A549 (cell line): ENCODE measurements around the gene TAC1. TPM values are rescaled to one million over a fixed set of nuclear protein-coding genes. Genes with fewer than 3 reads are reported as not detected.

Experiments
- ATAC-seq, 2 experiments: fragments of 200-7000 bp in 1 of 2; fragments of >200 bp in 1 of 2; cut with Nextera tagmentation in 1 of 2; cut with Tn5 transposase in 1 of 2; 3 replicates each; pipeline versions ENCODE4 v1.8.0 to v1.9.1; 2018 to 2020; ENCODE audit warnings: mild to moderate bottlenecking in 1 of 2, moderate library complexity in 1 of 2
- CTCF ChIA-PET: fragments of 300-600 bp; sonication (Branson Sonifier 250); formaldehyde crosslinking; extraction: SDS; loops from one replicate; lab custom pipeline; 2021; ENCODE audit warnings: antibody characterized with exemption, inconsistent platforms; lab: Yijun Ruan, JAX
- POLR2A ChIA-PET: fragments of 350-600 bp; formaldehyde crosslinking; extraction: SDS; loops from one replicate; lab custom pipeline; 2021; ENCODE audit warnings: antibody characterized with exemption, inconsistent platforms; lab: Yijun Ruan, JAX
- DNase-seq, 2 experiments: peaks; one replicate each; pipeline versions ENCODE4 v3.0.0 to v3.0.0-alpha.2; 2011 to 2016; ENCODE audit warnings: low read depth in 1 of 2, low spot score in 1 of 2
- FAIRE-seq: peaks from 2 replicates; lab custom pipeline; 2011; peaks lifted over from hg19 to GRCh38; lab: Jason Lieb, UNC
- H3K27ac ChIP-seq, 2 experiments: fragments of >200 bp; sonication (Bioruptor Twin); formaldehyde crosslinking; 3 replicates each; pipeline ENCODE4 v1.5.1; 2016 to 2017
- H3K4me1 ChIP-seq: fragments of >200 bp; sonication (Bioruptor Twin); formaldehyde crosslinking; 3 replicates; pipeline ENCODE4 v1.6.1; 2016
- H3K4me2 ChIP-seq: fragments of >200 bp; sonication (Bioruptor Twin); formaldehyde crosslinking; 3 replicates; pipeline ENCODE4 v1.6.1; 2016
- H3K4me3 ChIP-seq: fragments of >200 bp; sonication (Bioruptor Twin); formaldehyde crosslinking; 3 replicates; pipeline ENCODE4 v1.5.1; 2016
- H3K9me3 ChIP-seq: fragments of >200 bp; sonication (Bioruptor Twin); formaldehyde crosslinking; 3 replicates; pipeline ENCODE4 v1.6.1; 2016
- CBX2 ChIP-seq: fragments of 200-600 bp; sonication (generic); IDR thresholded peaks from 2 replicates; pipeline ENCODE4 v1.6.1; 2016; ENCODE audit warnings: low read depth, mild to moderate bottlenecking, borderline replicate concordance
- CBX8 ChIP-seq: fragments of 200-600 bp; sonication (generic); IDR thresholded peaks from 2 replicates; pipeline ENCODE4 v1.6.1; 2016
- CEBPB ChIP-seq, 2 experiments: fragments of >200 bp in 1 of 2; sonication (Bioruptor Twin) in 1 of 2; formaldehyde crosslinking in 1 of 2; IDR thresholded peaks; 2 replicates each; pipeline ENCODE4 v1.6.1; 2012 to 2016
- CHD2 ChIP-seq: fragments of 150-350 bp; IDR thresholded peaks from 2 replicates; pipeline ENCODE4 v1.6.1; 2014; ENCODE audit warnings: low read length; ENCODE audit not compliant: partially characterized antibody
- EHF ChIP-seq: fragments of 250-450 bp; sonication (Bioruptor Pico); IDR thresholded peaks from 2 replicates; pipeline ENCODE4 v1.5.0; 2020; ENCODE audit warnings: mild to moderate bottlenecking
- EP300 ChIP-seq, 2 experiments: fragments of >200 bp; sonication (Bioruptor Twin); formaldehyde crosslinking; IDR thresholded peaks; 2 replicates in 1 of 2; 3 replicates in 1 of 2; pipeline ENCODE4 v1.6.1; 2016 to 2017
- GATA3 ChIP-seq: IDR thresholded peaks from 2 replicates; pipeline ENCODE4 v1.6.1; 2012; ENCODE audit warnings: borderline replicate concordance
- HDAC2 ChIP-seq: fragments of 200-600 bp; sonication (generic); IDR thresholded peaks from 2 replicates; pipeline ENCODE4 v1.6.1; 2016
- HEYL ChIP-seq: fragments of 250-450 bp; sonication (Bioruptor Pico); IDR thresholded peaks from 2 replicates; pipeline ENCODE4 v1.8.0; 2021; ENCODE audit warnings: mild to moderate bottlenecking, moderate library complexity
- HOXB13 ChIP-seq: fragments of 250-450 bp; sonication (Bioruptor Pico); IDR thresholded peaks from 2 replicates; pipeline ENCODE4 v1.5.0; 2020; ENCODE audit warnings: low read depth, mild to moderate bottlenecking, moderate library complexity
- JUN ChIP-seq, 2 experiments: fragments of >200 bp; sonication (Bioruptor Twin); formaldehyde crosslinking; IDR thresholded peaks; 2 replicates in 1 of 2; 3 replicates in 1 of 2; pipeline ENCODE4 v1.6.1; 2016 to 2017
- KDM1A ChIP-seq: fragments of 200-600 bp; sonication (generic); IDR thresholded peaks from 2 replicates; pipeline ENCODE4 v1.6.1; 2016; ENCODE audit warnings: low read depth, mild to moderate bottlenecking
- POLR2A ChIP-seq: IDR thresholded peaks from 2 replicates; pipeline ENCODE4 v1.6.1; 2012; ENCODE audit warnings: mild to moderate bottlenecking, low read length
- RARB ChIP-seq: fragments of 250-450 bp; sonication (Bioruptor Pico); IDR thresholded peaks from 2 replicates; pipeline ENCODE4 v1.8.0; 2021; ENCODE audit warnings: mild to moderate bottlenecking, moderate library complexity
- RCOR1 ChIP-seq: fragments of 150-350 bp; IDR thresholded peaks from 2 replicates; pipeline ENCODE4 v1.6.1; 2014; ENCODE audit warnings: antibody characterized with exemption, low read length, low read depth
- SMC3 ChIP-seq: fragments of >200 bp; sonication (Bioruptor Twin); formaldehyde crosslinking; IDR thresholded peaks from 3 replicates; pipeline ENCODE4 v1.6.1; 2018; ENCODE audit warnings: inconsistent platforms
- TFCP2L1 ChIP-seq: fragments of 250-450 bp; sonication (Bioruptor Pico); IDR thresholded peaks from 2 replicates; pipeline ENCODE4 v1.5.0; 2021; ENCODE audit warnings: mild to moderate bottlenecking
- WGBS: methylation state at CpG from one replicate; pipeline ENCODE4 v1.1.6; 2017; ENCODE audit errors: missing lambda C conversion rate; 5-methylcytosine and 5-hydroxymethylcytosine counted together
- polyA plus RNA-seq, 4 experiments: library from polyadenylated mRNA; depleted of rRNA in 3 of 4; stranded (reverse); fragments of >200 nt; fragmentation: RNase III in 1 of 4; extraction: RNeasy Plus Mini Kit Qiagen cat#74134 plus additional on column Dnase treatment in 1 of 4; gene quantifications; 2 replicates in 3 of 4; 3 replicates in 1 of 4; pipeline ENCODE4 v1.2.3, GENCODE V29; 2011 to 2017
- TF ChIP-seq, protein P1 (sequence below): fragments of 150-350 bp; IDR thresholded peaks from 2 replicates; pipeline ENCODE4 v1.6.1; 2014; ENCODE audit warnings: low read depth, mild to moderate bottlenecking, low read length
- TF ChIP-seq, protein P2 (sequence below): fragments of >200 bp; sonication (Bioruptor Twin); formaldehyde crosslinking; IDR thresholded peaks from 3 replicates; pipeline ENCODE4 v1.6.1; 2016
- TF ChIP-seq, protein P3 (sequence below): IDR thresholded peaks from 2 replicates; pipeline ENCODE4 v1.6.1; 2012
- TF ChIP-seq, protein P4 (sequence below): fragments of 250-450 bp; sonication (Bioruptor Pico); IDR thresholded peaks from 2 replicates; pipeline ENCODE4 v1.5.0; 2021; ENCODE audit warnings: mild to moderate bottlenecking, moderate library complexity, borderline replicate concordance
- TF ChIP-seq, protein P5 (sequence below): fragments of >200 bp; sonication (Bioruptor Twin); formaldehyde crosslinking; IDR thresholded peaks from 2 replicates; pipeline ENCODE4 v1.6.1; 2016

TAC1 gene
- polyA plus RNA-seq, 2 of the 4 experiments (the other 2 are of a cell fraction) = not detected

DNA sequence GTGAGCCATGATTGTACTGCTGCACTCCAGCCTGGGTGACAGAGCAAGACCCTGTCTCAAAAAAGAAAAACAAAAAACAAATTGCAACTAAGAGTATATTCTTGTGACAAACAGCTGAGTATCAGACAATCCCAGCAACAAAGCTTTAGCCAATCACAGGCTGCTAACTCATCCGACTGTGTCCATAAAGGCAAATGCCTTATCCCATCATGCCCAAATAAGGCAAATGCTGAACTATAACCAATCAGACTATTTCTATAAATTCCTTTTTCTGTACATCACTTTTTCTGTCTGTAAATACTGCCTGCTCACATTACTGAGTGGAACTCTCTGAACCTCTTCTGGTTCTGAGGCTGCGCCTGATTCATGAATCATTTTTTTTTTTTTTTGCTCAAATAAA, 37.5 kb upstream of the TAC1 start:
- DNase-seq (no peak), ATAC-seq (no peak), FAIRE-seq (no peak)
- Histone ChIP-seq H3K9me3 (no peaks in the 10 kb centered on the region), H3K4me2 (no peak overlapping the region), H3K4me3 (no peak overlapping the region), H3K27ac (no peak overlapping the region), H3K4me1 (no peaks in the 10 kb centered on the region)
- ChIA-PET POLR2A (no interaction called here), CTCF (interaction anchor here (0.6 kb wide), 1 partner anchor 1070 kb away, joined by 3 read pairs; no protein-coding TSS in a partner anchor)
- 45% methylated on average over 2 of the region's 2 CpGs for WGBS
- TF ChIP-seq CBX8 (no peak), TFCP2L1 (no peak), RCOR1 (no peak), SMC3 (no peak), CEBPB (IDR thresholded peaks at IDR 0.05) (no peak), HDAC2 (no peak), HOXB13 (CRISPR knock-in tag) (no peak)
- TF ChIP-seq, protein P1, sequence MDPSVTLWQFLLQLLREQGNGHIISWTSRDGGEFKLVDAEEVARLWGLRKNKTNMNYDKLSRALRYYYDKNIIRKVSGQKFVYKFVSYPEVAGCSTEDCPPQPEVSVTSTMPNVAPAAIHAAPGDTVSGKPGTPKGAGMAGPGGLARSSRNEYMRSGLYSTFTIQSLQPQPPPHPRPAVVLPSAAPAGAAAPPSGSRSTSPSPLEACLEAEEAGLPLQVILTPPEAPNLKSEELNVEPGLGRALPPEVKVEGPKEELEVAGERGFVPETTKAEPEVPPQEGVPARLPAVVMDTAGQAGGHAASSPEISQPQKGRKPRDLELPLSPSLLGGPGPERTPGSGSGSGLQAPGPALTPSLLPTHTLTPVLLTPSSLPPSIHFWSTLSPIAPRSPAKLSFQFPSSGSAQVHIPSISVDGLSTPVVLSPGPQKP = no peak
- TF ChIP-seq, all 56 proteins: peak for 0

DNA sequence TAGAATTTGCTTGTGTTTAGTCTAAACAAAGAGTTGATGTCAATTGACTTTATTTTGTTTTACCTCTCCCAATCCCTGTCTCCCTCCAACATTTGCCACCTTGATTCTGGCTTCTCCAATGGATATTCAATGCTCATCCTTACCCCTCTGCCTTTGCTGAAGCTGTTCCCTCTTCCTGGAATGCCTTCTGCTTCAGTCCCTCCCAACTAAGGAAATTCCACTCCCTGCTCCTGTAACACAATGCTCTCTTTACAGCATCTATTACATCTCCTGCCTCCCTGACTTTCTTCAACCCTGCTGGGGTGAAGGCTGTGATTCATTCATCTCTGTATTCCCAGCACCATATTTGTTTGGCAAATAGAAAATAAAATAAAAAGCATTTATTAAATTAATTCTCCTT, 34.5 kb upstream of the TAC1 start:
- H3K9me3 ChIP-seq = no peaks in the 10 kb centered on the region
- DNase-seq = no peak
- H3K27ac ChIP-seq = no peak overlapping the region
- no peak for FAIRE-seq
- no peak overlapping the region for H3K4me3 ChIP-seq
- no peaks in the 10 kb centered on the region for H3K4me1 ChIP-seq
- CTCF ChIA-PET = no interaction called here
- no peak for ATAC-seq
- H3K4me2 ChIP-seq = no peak overlapping the region
- POLR2A ChIA-PET = no interaction called here
- TF ChIP-seq GATA3 (no peak), RCOR1 (no peak), HEYL (CRISPR knock-in tag) (no peak), CHD2 (no peak), CBX2 (no peak), EP300 (IDR thresholded peaks at IDR 0.05) (no peak), RARB (CRISPR knock-in tag) (no peak)
- TF ChIP-seq, protein P2, sequence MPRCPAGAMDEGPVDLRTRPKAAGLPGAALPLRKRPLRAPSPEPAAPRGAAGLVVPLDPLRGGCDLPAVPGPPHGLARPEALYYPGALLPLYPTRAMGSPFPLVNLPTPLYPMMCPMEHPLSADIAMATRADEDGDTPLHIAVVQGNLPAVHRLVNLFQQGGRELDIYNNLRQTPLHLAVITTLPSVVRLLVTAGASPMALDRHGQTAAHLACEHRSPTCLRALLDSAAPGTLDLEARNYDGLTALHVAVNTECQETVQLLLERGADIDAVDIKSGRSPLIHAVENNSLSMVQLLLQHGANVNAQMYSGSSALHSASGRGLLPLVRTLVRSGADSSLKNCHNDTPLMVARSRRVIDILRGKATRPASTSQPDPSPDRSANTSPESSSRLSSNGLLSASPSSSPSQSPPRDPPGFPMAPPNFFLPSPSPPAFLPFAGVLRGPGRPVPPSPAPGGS = no peak

DNA sequence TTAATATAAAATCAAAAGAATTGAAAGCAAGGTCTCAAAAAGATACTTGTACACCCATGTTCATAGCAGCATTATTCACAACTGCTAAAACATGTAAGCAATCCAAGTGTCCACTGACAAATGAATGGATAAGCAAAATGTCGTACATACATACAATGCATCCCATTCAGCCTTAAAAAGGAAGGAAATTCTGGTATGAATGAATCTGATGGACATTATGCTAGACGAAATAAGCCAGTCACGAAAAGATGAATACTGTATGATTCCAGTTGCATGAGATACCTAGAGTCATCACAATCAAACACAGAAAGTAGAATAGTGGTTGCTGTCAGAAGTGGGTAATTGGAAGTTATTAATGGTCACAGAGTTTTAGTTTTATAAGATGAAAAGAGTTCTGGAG, 9.5 kb upstream of the TAC1 start:
- 1% methylated on average over 3 of the region's 3 CpGs for WGBS

DNA sequence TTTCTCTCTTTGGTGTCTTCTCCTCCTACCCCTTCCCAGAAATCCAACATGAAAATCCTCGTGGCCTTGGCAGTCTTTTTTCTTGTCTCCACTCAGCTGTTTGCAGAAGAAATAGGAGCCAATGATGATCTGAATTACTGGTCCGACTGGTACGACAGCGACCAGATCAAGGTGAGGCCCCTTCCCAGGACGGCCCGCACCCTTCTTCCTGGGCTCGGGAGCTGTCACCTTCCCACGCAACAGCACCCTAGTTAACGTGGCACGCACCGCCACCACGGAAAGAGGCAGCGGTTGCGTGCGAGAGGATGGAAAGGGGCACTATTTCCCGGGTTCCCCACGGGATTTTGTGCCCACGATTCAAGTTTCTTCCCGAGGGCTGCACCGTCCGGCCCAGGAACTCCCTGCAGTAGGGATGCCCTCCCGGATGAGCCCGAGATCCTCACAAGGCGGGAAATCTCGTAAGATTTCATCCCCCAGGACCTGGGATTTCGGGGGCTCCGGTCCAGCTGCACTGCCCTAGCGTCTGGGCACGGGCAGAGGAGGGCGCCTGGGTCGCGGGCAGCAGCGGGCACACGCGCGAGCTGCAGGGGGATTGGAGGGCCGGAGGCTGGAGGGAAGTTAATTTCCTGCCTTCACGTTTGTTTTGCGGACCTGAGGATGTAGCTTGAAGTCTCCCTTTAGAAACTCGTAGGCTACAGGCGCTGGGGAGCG, 834 bp downstream of the TAC1 start:
- H3K4me1 ChIP-seq = peaks cover 5% of the 10 kb centered on the region; the same call in 2 of the 3 replicates
- FAIRE-seq = no peak
- no peak overlapping the region for H3K27ac ChIP-seq
- WGBS = 11% methylated on average over 33 of the region's 42 CpGs
- peak overlapping the region; percentile 24; the same call in 2 of the 3 replicates for H3K4me3 ChIP-seq
- H3K9me3 ChIP-seq = no peaks in the 10 kb centered on the region
- no peak for DNase-seq
- ATAC-seq = peak; percentile 42 to 61; a peak in 5 of 6 replicates
- ChIA-PET CTCF (no interaction called here), POLR2A (no interaction called here)
- H3K4me2 ChIP-seq = peak overlapping the region; percentile 61
- TF ChIP-seq, protein P3, sequence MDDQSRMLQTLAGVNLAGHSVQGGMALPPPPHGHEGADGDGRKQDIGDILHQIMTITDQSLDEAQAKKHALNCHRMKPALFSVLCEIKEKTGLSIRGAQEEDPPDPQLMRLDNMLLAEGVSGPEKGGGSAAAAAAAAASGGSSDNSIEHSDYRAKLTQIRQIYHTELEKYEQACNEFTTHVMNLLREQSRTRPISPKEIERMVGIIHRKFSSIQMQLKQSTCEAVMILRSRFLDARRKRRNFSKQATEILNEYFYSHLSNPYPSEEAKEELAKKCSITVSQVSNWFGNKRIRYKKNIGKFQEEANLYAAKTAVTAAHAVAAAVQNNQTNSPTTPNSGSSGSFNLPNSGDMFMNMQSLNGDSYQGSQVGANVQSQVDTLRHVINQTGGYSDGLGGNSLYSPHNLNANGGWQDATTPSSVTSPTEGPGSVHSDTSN = no peak
- TF ChIP-seq HDAC2 (no peak), EHF (no peak), KDM1A (no peak), GATA3 (no peak), JUN (IDR thresholded peaks at IDR 0.05) (no peak)
- TF ChIP-seq, protein P1 = no peak
- TF ChIP-seq, protein P4, sequence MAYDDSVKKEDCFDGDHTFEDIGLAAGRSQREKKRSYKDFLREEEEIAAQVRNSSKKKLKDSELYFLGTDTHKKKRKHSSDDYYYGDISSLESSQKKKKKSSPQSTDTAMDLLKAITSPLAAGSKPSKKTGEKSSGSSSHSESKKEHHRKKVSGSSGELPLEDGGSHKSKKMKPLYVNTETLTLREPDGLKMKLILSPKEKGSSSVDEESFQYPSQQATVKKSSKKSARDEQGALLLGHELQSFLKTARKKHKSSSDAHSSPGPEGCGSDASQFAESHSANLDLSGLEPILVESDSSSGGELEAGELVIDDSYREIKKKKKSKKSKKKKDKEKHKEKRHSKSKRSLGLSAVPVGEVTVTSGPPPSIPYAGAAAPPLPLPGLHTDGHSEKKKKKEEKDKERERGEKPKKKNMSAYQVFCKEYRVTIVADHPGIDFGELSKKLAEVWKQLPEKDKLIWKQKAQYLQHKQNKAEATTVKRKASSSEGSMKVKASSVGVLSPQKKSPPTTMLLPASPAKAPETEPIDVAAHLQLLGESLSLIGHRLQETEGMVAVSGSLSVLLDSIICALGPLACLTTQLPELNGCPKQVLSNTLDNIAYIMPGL (CRISPR knock-in tag) = no peak
- TF ChIP-seq, protein P5, sequence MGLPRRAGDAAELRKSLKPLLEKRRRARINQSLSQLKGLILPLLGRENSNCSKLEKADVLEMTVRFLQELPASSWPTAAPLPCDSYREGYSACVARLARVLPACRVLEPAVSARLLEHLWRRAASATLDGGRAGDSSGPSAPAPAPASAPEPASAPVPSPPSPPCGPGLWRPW = no peak

More for the DNA sequence above, 9.5 kb upstream of the TAC1 start:
- Histone ChIP-seq H3K4me3 (no peak overlapping the region), H3K9me3 (no peaks in the 10 kb centered on the region), H3K4me2 (no peak overlapping the region), H3K4me1 (no peaks in the 10 kb centered on the region), H3K27ac (no peak overlapping the region)
- no peak for ATAC-seq
- no peak for FAIRE-seq
- ChIA-PET CTCF (no interaction called here), POLR2A (no interaction called here)
- TF ChIP-seq POLR2A = no peak
- no peak for DNase-seq
